ENCODE data around the gene PTK6. TPM values are rescaled to one million over a fixed set of nuclear protein-coding genes. Genes with fewer than 3 reads are reported as not detected.

PTK6 gene
- total and polyA plus RNA-seq, 9 donors, result 0.07 to 0.46 (median 0.12) TPM; not detected in 2

DNA sequence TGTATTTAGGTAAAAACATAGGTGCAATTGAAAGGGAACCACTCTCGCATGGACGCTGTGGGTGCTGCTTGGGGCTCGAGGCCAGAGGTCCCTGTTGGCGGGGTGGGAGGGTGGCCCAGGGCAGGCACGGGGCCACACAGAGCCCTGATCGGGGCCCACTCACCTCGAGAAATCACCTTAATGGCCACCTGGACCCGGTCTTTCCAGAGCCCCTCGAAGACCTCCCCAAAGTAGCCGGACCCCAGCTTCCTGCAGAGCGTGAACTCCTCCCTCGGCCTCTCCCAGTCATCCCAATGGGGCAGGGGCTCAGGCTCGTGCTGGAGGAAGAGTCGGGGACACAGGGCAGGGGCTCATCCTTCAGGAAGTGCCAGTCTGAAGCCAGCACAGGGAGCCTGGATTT is 3.8 kb downstream of the PTK6 start:
- DNase-seq, result peak in 1 of 5 donors; percentile 17
- 54 to 72% (median 57%) methylated on average over 14 of the region's 14 CpGs for WGBS, 3 donors
- Histone ChIP-seq H3K27me3 (no peaks in the 10 kb centered on the region), H3K4me3 (no peak overlapping the region), H3K36me3 (no peaks in the 10 kb centered on the region), H3K4me1 (ENCODE audit: insufficient read depth) (peaks cover 2% of the 10 kb centered on the region), H3K27ac (no peak overlapping the region), H3K9me3 (no peaks in the 10 kb centered on the region)
- intact Hi-C loops (cut with DNase I), result loop anchor here in 2 of 4 donors (10.0 kb wide), 2 partner anchors 111 to 341 kb away; no protein-coding TSS in a partner anchor
- TF ChIP-seq, protein P1, sequence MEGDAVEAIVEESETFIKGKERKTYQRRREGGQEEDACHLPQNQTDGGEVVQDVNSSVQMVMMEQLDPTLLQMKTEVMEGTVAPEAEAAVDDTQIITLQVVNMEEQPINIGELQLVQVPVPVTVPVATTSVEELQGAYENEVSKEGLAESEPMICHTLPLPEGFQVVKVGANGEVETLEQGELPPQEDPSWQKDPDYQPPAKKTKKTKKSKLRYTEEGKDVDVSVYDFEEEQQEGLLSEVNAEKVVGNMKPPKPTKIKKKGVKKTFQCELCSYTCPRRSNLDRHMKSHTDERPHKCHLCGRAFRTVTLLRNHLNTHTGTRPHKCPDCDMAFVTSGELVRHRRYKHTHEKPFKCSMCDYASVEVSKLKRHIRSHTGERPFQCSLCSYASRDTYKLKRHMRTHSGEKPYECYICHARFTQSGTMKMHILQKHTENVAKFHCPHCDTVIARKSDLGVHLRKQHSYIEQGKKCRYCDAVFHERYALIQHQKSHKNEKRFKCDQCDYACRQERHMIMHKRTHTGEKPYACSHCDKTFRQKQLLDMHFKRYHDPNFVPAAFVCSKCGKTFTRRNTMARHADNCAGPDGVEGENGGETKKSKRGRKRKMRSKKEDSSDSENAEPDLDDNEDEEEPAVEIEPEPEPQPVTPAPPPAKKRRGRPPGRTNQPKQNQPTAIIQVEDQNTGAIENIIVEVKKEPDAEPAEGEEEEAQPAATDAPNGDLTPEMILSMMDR (IDR thresholded peaks at IDR 0.05), result no peak
- TF ChIP-seq POLR2A (IDR thresholded peaks at IDR 0.05) (no peak), EP300 (IDR thresholded peaks at IDR 0.05) (no peak)

DNA sequence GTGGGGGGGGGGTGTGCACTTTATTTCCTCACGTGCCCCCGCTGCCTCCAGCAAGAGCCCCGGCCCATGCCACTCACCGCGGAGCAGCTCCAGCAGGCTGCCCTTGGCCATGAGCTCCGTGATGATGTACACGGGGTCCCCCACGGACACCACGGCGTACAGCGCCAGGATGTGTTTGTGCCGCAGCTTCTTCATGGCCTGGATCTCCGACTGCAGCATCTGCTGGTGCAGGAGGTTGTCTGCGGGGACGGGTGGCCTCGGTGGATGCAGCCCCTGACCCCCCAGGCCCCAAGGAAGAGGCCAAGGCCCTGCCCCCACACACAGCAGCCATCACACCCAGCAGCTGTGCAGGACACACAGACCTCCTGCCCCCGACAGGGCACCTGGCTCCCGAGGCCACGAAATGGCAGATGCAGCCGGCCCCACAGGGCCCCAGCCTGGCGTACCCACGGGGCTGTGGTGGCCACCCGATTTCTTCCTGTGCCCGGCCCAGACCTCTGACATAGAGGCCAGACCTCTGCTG is 4.7 kb downstream of the PTK6 start:
- Histone ChIP-seq H3K27ac (no peak overlapping the region), H3K9me3 (no peaks in the 10 kb centered on the region), H3K4me3 (no peak overlapping the region), H3K4me1 (ENCODE audit: insufficient read depth) (no peaks in the 10 kb centered on the region), H3K36me3 (no peaks in the 10 kb centered on the region), H3K27me3 (no peaks in the 10 kb centered on the region)
- TF ChIP-seq EP300 (IDR thresholded peaks at IDR 0.05) (no peak), POLR2A (IDR thresholded peaks at IDR 0.05) (no peak)
- TF ChIP-seq, protein P1 (IDR thresholded peaks at IDR 0.05), result no peak
- intact Hi-C loops (cut with DNase I), result loop anchor here in 2 of 4 donors (10.0 kb wide), 2 partner anchors 112 to 342 kb away; no protein-coding TSS in a partner anchor
- 57 to 68% (median 61%) methylated on average over 22 to 24 of the region's 24 CpGs for WGBS, 3 donors
- peak in 1 of 5 donors; percentile 25 for DNase-seq

DNA sequence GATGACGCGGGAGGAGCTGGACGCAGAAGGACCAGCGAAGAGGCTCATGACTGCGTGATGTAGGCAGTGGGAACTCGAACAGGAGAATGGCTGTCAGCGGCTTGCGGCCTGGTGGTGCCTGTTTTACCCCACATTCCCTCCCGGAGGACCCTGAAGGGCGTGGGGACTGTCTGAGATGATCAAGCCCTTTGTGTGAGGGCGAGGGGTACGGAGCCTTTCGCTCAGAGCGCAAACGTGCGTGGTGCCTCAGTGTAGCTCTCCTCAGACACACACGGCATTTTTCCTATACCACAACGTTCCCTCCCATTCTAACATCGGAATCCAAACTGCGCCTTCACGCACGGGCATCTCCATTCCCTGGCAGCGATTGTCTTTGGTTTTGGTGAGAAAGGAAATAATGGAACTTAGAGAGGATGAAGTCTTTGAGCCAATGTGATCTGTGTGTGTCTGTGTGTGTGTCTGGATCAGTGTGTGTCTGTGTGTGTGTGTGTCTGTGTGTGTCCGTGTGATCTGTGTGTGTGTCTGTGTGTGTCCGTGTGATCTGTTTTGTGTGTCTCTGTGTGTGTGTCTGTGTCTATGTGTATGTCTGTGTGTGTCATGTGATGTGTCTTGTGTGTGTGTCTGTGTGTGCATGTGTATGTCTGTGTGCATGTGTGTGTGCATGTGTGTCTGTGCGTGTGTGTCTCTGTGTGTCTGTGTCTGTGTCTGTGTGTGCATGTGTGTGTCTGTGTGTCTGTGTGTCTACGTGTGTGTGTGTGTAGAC is 5.3 kb downstream of the PTK6 start:
- intact Hi-C loops (cut with DNase I), result loop anchor here in 2 of 4 donors (10.0 kb wide), 2 partner anchors 113 to 343 kb away; no protein-coding TSS in a partner anchor
- no peaks in the 10 kb centered on the region for H3K36me3 ChIP-seq
- H3K27me3 ChIP-seq, result no peaks in the 10 kb centered on the region
- H3K9me3 ChIP-seq, result no peaks in the 10 kb centered on the region
- peak in 1 of 5 donors; percentile 10 for DNase-seq
- no peaks in the 10 kb centered on the region for H3K4me1 ChIP-seq (ENCODE audit: insufficient read depth)
- no peak overlapping the region for H3K27ac ChIP-seq
- no peak for TF ChIP-seq EP300 (IDR thresholded peaks at IDR 0.05)
- TF ChIP-seq, protein P1 (IDR thresholded peaks at IDR 0.05), result no peak
- TF ChIP-seq POLR2A (IDR thresholded peaks at IDR 0.05), result no peak
- no peak overlapping the region for H3K4me3 ChIP-seq
- WGBS, 3 donors, result 66 to 73% (median 72%) methylated on average over 27 of the region's 27 CpGs

DNA sequence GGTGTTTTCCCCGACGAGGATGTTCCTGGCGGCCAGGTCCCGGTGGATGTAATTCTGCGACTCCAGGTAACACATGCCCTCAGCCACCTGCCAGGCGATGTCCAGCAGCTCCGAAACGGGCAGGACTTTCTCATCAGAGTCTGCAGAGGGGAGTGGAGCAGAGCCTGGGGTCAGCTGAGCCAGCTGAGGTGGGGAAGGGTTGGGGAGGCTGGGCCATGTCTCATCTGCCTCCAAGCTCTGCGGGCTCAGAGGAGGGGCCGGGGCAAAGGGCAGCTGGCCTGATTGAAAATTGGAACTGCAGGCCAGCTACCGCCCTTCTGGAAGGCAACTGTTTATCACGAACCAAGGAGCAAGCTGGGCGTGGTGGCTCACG is 6.4 kb downstream of the PTK6 start:
- Histone ChIP-seq H3K36me3 (no peaks in the 10 kb centered on the region), H3K4me3 (no peak overlapping the region), H3K9me3 (no peaks in the 10 kb centered on the region), H3K27ac (no peak overlapping the region), H3K27me3 (no peaks in the 10 kb centered on the region), H3K4me1 (ENCODE audit: insufficient read depth) (no peaks in the 10 kb centered on the region)
- no peak for TF ChIP-seq POLR2A (IDR thresholded peaks at IDR 0.05)
- TF ChIP-seq, protein P1 (IDR thresholded peaks at IDR 0.05), result no peak
- no peak for TF ChIP-seq EP300 (IDR thresholded peaks at IDR 0.05)
- 51 to 63% (median 58%) methylated on average over 9 to 14 of the region's 14 CpGs for WGBS, 3 donors
- DNase-seq, result no peak
- intact Hi-C loops (cut with DNase I), result loop anchor here in 2 of 4 donors (10.0 kb wide), 2 partner anchors 114 to 344 kb away; no protein-coding TSS in a partner anchor
